AG04450 (cell line): Measurements from ENCODE around the gene EXOC6B. TPM values are rescaled to one million over a fixed set of nuclear protein-coding genes. Genes with fewer than 3 reads are reported as not detected.

Experiments used
- CTCF ChIA-PET: fragments of 300-600, 350-600 bp; formaldehyde crosslinking; extraction: SDS; loops from one replicate; lab custom pipeline; 2022; ENCODE audit warnings: antibody characterized with exemption, inconsistent platforms; lab: Charles Lee
- POLR2A ChIA-PET: fragments of 350-600 bp; formaldehyde crosslinking; extraction: SDS; loops from one replicate; lab custom pipeline; 2021; ENCODE audit warnings: antibody characterized with exemption, inconsistent platforms; lab: Yijun Ruan, JAX
- DNase-seq: peaks from one replicate; pipeline ENCODE4 v3.0.0-alpha.2; 2011; ENCODE audit warnings: low read depth, low spot score
- H3K27ac ChIP-seq: one replicate; pipeline ENCODE4 v1.5.1; 2012; ENCODE audit warnings: low read depth, low read length, control low read depth
- H3K27me3 ChIP-seq: one replicate; pipeline ENCODE4 v1.6.0; 2012; ENCODE audit warnings: low read length; ENCODE audit not compliant: control insufficient read depth, insufficient read depth
- H3K4me3 ChIP-seq: 2 replicates; pipeline ENCODE4 v1.5.1; 2011; ENCODE audit warnings: mild to moderate bottlenecking, low read depth, low read length, control low read depth
- H3K9me3 ChIP-seq: 2 replicates; pipeline ENCODE4 v1.5.1; 2012; ENCODE audit warnings: low read length; ENCODE audit not compliant: control insufficient read depth, insufficient read depth
- polyA plus RNA-seq: library from polyadenylated mRNA; depleted of rRNA; stranded (reverse); fragments of >200 nt; gene quantifications from 2 replicates; pipeline ENCODE4 v1.2.3, GENCODE V29; 2011
- TF ChIP-seq, protein P1 (sequence below): IDR thresholded peaks from 2 replicates; pipeline ENCODE4 v1.5.1; 2011; ENCODE audit warnings: low read depth, low read length, control low read depth, inconsistent platforms

EXOC6B gene
- polyA plus RNA-seq, 1 experiment, result 28.7 TPM

- Histone ChIP-seq H3K27me3 (peaks cover 70% of the 10 kb centered on the region), H3K4me3 (no peak overlapping the region), H3K9me3 (peaks cover 18% of the 10 kb centered on the region), H3K27ac (no peak overlapping the region)
- no peak for DNase-seq
- ChIA-PET CTCF (no interaction called here), POLR2A (no interaction called here)
- TF ChIP-seq, protein P1, sequence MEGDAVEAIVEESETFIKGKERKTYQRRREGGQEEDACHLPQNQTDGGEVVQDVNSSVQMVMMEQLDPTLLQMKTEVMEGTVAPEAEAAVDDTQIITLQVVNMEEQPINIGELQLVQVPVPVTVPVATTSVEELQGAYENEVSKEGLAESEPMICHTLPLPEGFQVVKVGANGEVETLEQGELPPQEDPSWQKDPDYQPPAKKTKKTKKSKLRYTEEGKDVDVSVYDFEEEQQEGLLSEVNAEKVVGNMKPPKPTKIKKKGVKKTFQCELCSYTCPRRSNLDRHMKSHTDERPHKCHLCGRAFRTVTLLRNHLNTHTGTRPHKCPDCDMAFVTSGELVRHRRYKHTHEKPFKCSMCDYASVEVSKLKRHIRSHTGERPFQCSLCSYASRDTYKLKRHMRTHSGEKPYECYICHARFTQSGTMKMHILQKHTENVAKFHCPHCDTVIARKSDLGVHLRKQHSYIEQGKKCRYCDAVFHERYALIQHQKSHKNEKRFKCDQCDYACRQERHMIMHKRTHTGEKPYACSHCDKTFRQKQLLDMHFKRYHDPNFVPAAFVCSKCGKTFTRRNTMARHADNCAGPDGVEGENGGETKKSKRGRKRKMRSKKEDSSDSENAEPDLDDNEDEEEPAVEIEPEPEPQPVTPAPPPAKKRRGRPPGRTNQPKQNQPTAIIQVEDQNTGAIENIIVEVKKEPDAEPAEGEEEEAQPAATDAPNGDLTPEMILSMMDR, result no peak
Measured at GRCh38 chr2:72141881-72142451, 683.9 kb downstream of the EXOC6B start.

- TF ChIP-seq, protein P1, result no peak
- DNase-seq, result no peak
- Histone ChIP-seq H3K4me3 (no peak overlapping the region), H3K27ac (no peak overlapping the region), H3K27me3 (peaks cover 61% of the 10 kb centered on the region), H3K9me3 (peaks cover 10% of the 10 kb centered on the region)
- POLR2A ChIA-PET, result no interaction called here
- CTCF ChIA-PET, result no interaction called here
Measured at GRCh38 chr2:72141032-72141645, 684.7 kb downstream of the EXOC6B start.

- peaks cover 9% of the 10 kb centered on the region for H3K9me3 ChIP-seq
- peaks cover 56% of the 10 kb centered on the region for H3K27me3 ChIP-seq
- POLR2A ChIA-PET, result no interaction called here
- TF ChIP-seq, protein P1, result no peak
- H3K4me3 ChIP-seq, result no peak overlapping the region
- no peak overlapping the region for H3K27ac ChIP-seq
- CTCF ChIA-PET, result no interaction called here
- no peak for DNase-seq
Measured at GRCh38 chr2:72140621-72140960, 685.2 kb downstream of the EXOC6B start.

DNA sequence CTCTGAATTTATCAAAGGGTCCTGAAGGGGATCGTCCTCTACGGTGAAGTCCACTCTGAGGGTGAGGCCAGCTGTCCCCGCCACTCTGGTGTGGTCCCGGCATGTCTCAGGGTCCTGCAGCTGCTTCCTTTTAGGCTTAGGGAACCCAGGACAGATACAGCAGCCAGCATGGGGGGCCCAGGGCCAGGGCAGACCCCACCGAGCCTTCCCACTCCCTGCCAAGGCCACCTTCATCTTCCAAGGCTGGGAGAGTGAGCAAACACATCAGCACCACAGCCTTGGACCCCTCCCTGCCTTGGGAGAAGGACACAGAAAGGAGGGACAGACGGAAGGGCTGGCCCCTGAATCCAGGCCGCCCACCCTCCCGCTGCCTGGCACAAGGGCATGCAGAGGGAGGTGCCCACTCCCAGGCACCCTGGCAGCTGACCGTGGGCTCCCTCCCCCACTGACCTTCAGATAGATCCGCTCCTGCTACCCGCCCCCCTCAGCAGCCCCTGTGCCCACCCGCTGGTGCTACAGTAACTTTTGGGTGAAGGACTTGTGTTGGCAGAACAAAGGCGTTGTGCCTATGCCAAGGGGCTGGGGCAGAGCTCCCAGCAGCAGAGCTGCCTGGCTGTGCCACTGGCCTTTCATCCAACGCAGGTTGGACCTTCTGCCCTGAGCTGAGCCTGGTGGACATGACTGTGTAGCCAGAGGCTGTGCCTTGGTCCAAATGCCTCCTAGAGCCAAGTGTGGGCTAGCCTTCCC is 685.8 kb downstream of the EXOC6B start:
- H3K4me3 ChIP-seq, result no peak overlapping the region
- CTCF ChIA-PET, result no interaction called here
- POLR2A ChIA-PET, result no interaction called here
- H3K27me3 ChIP-seq, result peaks cover 51% of the 10 kb centered on the region
- H3K27ac ChIP-seq, result no peak overlapping the region
- TF ChIP-seq, protein P1, result no peak
- DNase-seq, result no peak
- peaks cover 9% of the 10 kb centered on the region for H3K9me3 ChIP-seq

GRCh38 chr2:72139471-72139873 is 686.4 kb downstream of the EXOC6B start:
- ChIA-PET CTCF (no interaction called here), POLR2A (no interaction called here)
- H3K27ac ChIP-seq, result no peak overlapping the region
- TF ChIP-seq, protein P1, result no peak
- H3K4me3 ChIP-seq, result no peak overlapping the region
- H3K9me3 ChIP-seq, result peaks cover 9% of the 10 kb centered on the region
- no peak for DNase-seq
- peaks cover 47% of the 10 kb centered on the region for H3K27me3 ChIP-seq
